IMR-90 (cell line): ENCODE data around the gene SREBF2. TPM values are rescaled to one million over a fixed set of nuclear protein-coding genes. Genes with fewer than 3 reads are reported as not detected.

ENCODE experiments used
- ATAC-seq: fragments of 200-7000 bp; cut with Tn5 transposase; 2 replicates; pipeline ENCODE4 v1.9.1; 2020; ENCODE audit warnings: low read depth, mild to moderate bottlenecking, moderate library complexity
- BruUV-seq: library from RNA; stranded (reverse); fragments of 400-500 nt; replicated peaks from 2 replicates; lab custom pipeline; 2021; lab: Mats Ljungman, UMichigan
- CTCF ChIA-PET: fragments of 300-600 bp; formaldehyde crosslinking; extraction: SDS; loops from one replicate; lab custom pipeline; 2021; ENCODE audit warnings: antibody characterized with exemption; lab: Yijun Ruan, JAX
- POLR2A ChIA-PET: fragments of 300-600 bp; sonication (Branson Sonifier 250); formaldehyde crosslinking; loops from one replicate; lab custom pipeline; 2022; ENCODE audit warnings: antibody characterized with exemption; ENCODE audit not compliant: unreplicated experiment; lab: Charles Lee
- DNase-seq: peaks from one replicate; pipeline ENCODE4 v3.0.0; 2013
- H2AFZ ChIP-seq: replicated peaks from 2 replicates; pipeline ENCODE3; 2013; ENCODE audit warnings: low read length, mild to moderate bottlenecking; ENCODE audit not compliant: poor library complexity
- H2AK5ac ChIP-seq: 2 replicates; pipeline ENCODE4 v1.6.1; 2013; ENCODE audit warnings: low read depth, low read length, inconsistent platforms
- H2AK9ac ChIP-seq: replicated peaks from 2 replicates; pipeline ENCODE3; 2013; ENCODE audit warnings: mild to moderate bottlenecking, low read depth, low read length, moderate library complexity; ENCODE audit not compliant: poor library complexity
- H2BK120ac ChIP-seq: 2 replicates; pipeline ENCODE4 v1.6.1; 2013; ENCODE audit warnings: low read depth, low read length, inconsistent platforms
- H2BK15ac ChIP-seq: 3 replicates; pipeline ENCODE4 v1.6.1; 2013; ENCODE audit warnings: low read depth, low read length, inconsistent platforms
- H2BK20ac ChIP-seq: 2 replicates; pipeline ENCODE4 v1.6.1; 2013; ENCODE audit warnings: low read depth, mild to moderate bottlenecking, inconsistent platforms, low read length, moderate library complexity
- H2BK5ac ChIP-seq: 2 replicates; pipeline ENCODE4 v1.6.1; 2013; ENCODE audit warnings: mild to moderate bottlenecking, low read depth, low read length, inconsistent platforms; ENCODE audit not compliant: poor library complexity, severe bottlenecking
- H3K14ac ChIP-seq: replicated peaks from 2 replicates; pipeline ENCODE4 v1.6.1; 2013; ENCODE audit warnings: low read depth, low read length, inconsistent platforms
- H3K18ac ChIP-seq: 2 replicates; pipeline ENCODE4 v1.6.1; 2013; ENCODE audit warnings: low read depth, low read length, control low read depth
- H3K23ac ChIP-seq: 2 replicates; pipeline ENCODE4 v1.6.1; 2013; ENCODE audit warnings: low read depth, low read length, inconsistent platforms
- H3K27ac ChIP-seq: 2 replicates; pipeline ENCODE4 v1.5.1; 2013; ENCODE audit warnings: mild to moderate bottlenecking, control low read depth, low read length; ENCODE audit not compliant: insufficient read depth
- H3K27me3 ChIP-seq: 2 replicates; pipeline ENCODE4 v1.6.1; 2013; ENCODE audit warnings: low read length; ENCODE audit not compliant: control insufficient read depth, insufficient read depth
- H3K36me3 ChIP-seq: 2 replicates; pipeline ENCODE4 v1.6.1; 2013; ENCODE audit warnings: low read length, mixed read lengths; ENCODE audit not compliant: control insufficient read depth, insufficient read depth
- H3K4ac ChIP-seq: 2 replicates; pipeline ENCODE4 v1.6.1; 2013; ENCODE audit warnings: low read depth, low read length, inconsistent platforms
- H3K4me1 ChIP-seq: 2 replicates; pipeline ENCODE4 v1.6.1; 2013; ENCODE audit warnings: low read length, mixed read lengths; ENCODE audit not compliant: control insufficient read depth, insufficient read depth
- H3K4me2 ChIP-seq: 2 replicates; pipeline ENCODE4 v1.6.1; 2013; ENCODE audit warnings: low read depth, mild to moderate bottlenecking, control low read depth, low read length, moderate library complexity
- H3K4me3 ChIP-seq: 2 replicates; pipeline ENCODE4 v1.5.1; 2013; ENCODE audit warnings: low read depth, mild to moderate bottlenecking, control low read depth, low read length, moderate library complexity; ENCODE audit not compliant: insufficient read depth
- H3K56ac ChIP-seq: 2 replicates; pipeline ENCODE4 v1.6.1; 2013; ENCODE audit warnings: low read length, inconsistent platforms; ENCODE audit not compliant: insufficient read depth; ENCODE audit errors: extremely low read depth
- H3K79me1 ChIP-seq, 2 experiments: 2 replicates each; pipeline ENCODE4 v1.6.1; 2013; ENCODE audit warnings: low read length in 2 of 2, inconsistent platforms in 1 of 2, low read depth in 1 of 2
- H3K9ac ChIP-seq: 2 replicates; pipeline ENCODE4 v1.6.1; 2013; ENCODE audit warnings: low read depth, low read length, control low read depth
- H3K9me1 ChIP-seq: 2 replicates; pipeline ENCODE4 v1.6.1; 2013; ENCODE audit warnings: low read length, inconsistent platforms; ENCODE audit not compliant: insufficient read depth
- H3K9me3 ChIP-seq: 2 replicates; pipeline ENCODE4 v1.6.1; 2013; ENCODE audit warnings: low read length; ENCODE audit not compliant: control insufficient read depth, insufficient read depth
- H4K20me1 ChIP-seq: 2 replicates; pipeline ENCODE4 v1.6.1; 2013; ENCODE audit warnings: low read length, inconsistent platforms; ENCODE audit not compliant: insufficient read depth
- H4K5ac ChIP-seq: 2 replicates; pipeline ENCODE4 v1.6.1; 2013; ENCODE audit warnings: mild to moderate bottlenecking, low read depth, low read length, control low read depth
- H4K8ac ChIP-seq, 2 experiments: 2 replicates each; pipeline ENCODE4 v1.6.1; 2013; ENCODE audit warnings: low read depth in 2 of 2, low read length in 2 of 2, control low read depth in 1 of 2, inconsistent platforms in 1 of 2
- H4K91ac ChIP-seq: 2 replicates; pipeline ENCODE4 v1.6.1; 2013; ENCODE audit warnings: low read depth, low read length, inconsistent platforms; ENCODE audit not compliant: insufficient read depth
- CEBPB ChIP-seq: IDR thresholded peaks from 2 replicates; pipeline ENCODE4 v1.6.1; 2012; ENCODE audit warnings: low read depth, low read length, improper control_type of control experiment
- FOS ChIP-seq: fragments of 150-350 bp; IDR thresholded peaks from 2 replicates; pipeline ENCODE4 v1.6.1; 2016; ENCODE audit warnings: low read depth, low read length
- MAFK ChIP-seq: IDR thresholded peaks from 2 replicates; pipeline ENCODE4 v1.6.1; 2012; ENCODE audit warnings: low read depth, low read length, improper control_type of control experiment
- WGBS, 2 experiments: methylation state at CpG; one replicate each; pipeline versions ENCODE4 v1.1.5 to v1.1.7; 2013; ENCODE audit warnings: missing lambda C conversion rate in 2 of 2; ENCODE audit not compliant: insufficient read length in 1 of 2; ENCODE audit errors: extremely low coverage in 2 of 2; 5-methylcytosine and 5-hydroxymethylcytosine counted together
- dilution Hi-C: fragments of 300-500 bp; cut with HindIII; formaldehyde crosslinking; loops from one replicate; pipeline ENCODE4 v1.14.3; 2018; ENCODE audit warnings: low sequenced_read_pairs; ENCODE audit not compliant: unreplicated experiment
- in situ Hi-C: fragments of 300-500 bp; cut with MboI; formaldehyde crosslinking; loops from 3 replicates; pipeline ENCODE4 v1.14.3; 2019; ENCODE audit warnings: low sequenced_read_pairs, inconsistent platforms, mixed read lengths
- intact Hi-C: fragments of 100-400 bp; cut with micrococcal nuclease; formaldehyde crosslinking; loops from 2 replicates; pipeline ENCODE4 v1.10.0; 2022
- polyA plus RNA-seq, 3 experiments: library from polyadenylated mRNA; depleted of rRNA; stranded (reverse); fragments of >200 nt; gene quantifications; 2 replicates each; pipeline ENCODE4 v1.2.3, GENCODE V29; 2012; ENCODE audit warnings: low replicate concordance in 1 of 3
- total RNA-seq: library from RNA; depleted of rRNA; stranded (reverse); fragments of >200 nt; gene quantifications from 2 replicates; pipeline ENCODE4 v1.2.3, GENCODE V29; 2012

The SREBF2 gene
- total and polyA plus RNA-seq, 2 of the 4 experiments (the other 2 are of a cell fraction), result 8.1 to 47.4 TPM

GRCh38 chr22:41888627-41889200, 55.8 kb downstream of the SREBF2 start:
- Histone ChIP-seq H3K27me3 (no peaks in the 10 kb centered on the region), H3K9me3 (no peaks in the 10 kb centered on the region), H3K9ac (no peak overlapping the region), H2BK15ac (no peak overlapping the region), H4K8ac (no peak overlapping the region), H2BK20ac (no peak overlapping the region), H2BK120ac (no peak overlapping the region), H3K9me1 (no peaks in the 10 kb centered on the region; the same call in none of the 2 replicates), H3K4ac (no peak overlapping the region), H4K91ac (no peak overlapping the region), H3K36me3 (peaks cover 36% of the 10 kb centered on the region), H2AFZ (no peak overlapping the region), H3K18ac (no peak overlapping the region), H3K79me1 (0 out of 4 replicates have a peak, but pooled peaks cover 0 to 3% of the 10 kb centered on the region in 2 experiments), H4K5ac (no peak overlapping the region), H3K4me2 (no peak overlapping the region), H2AK5ac (no peak overlapping the region), H3K23ac (no peak overlapping the region; the same call in 1 of the 2 replicates), H3K56ac (no peak overlapping the region), H2BK5ac (no peak overlapping the region), H3K27ac (no peak overlapping the region), H2AK9ac (no peak overlapping the region), H3K4me1 (no peaks in the 10 kb centered on the region; the same call in 1 of the 2 replicates), H3K4me3 (no peak overlapping the region), H3K14ac (no peak overlapping the region), H4K20me1 (no peaks in the 10 kb centered on the region; the same call in 1 of the 2 replicates)
- 53% methylated on average over 2 of the region's 4 CpGs; no CpG with 5 or more reads in 1 of the 2 experiments for WGBS, 2 experiments
- DNase-seq (peak; percentile 58), ATAC-seq (peak; percentile 85)
- CTCF ChIA-PET, result no interaction called here
- in situ Hi-C loops (no loop called here), dilution Hi-C loops (no loop called here), intact Hi-C loops (no loop called here)
- POLR2A ChIA-PET, result no interaction called here
- TF ChIP-seq MAFK (no peak), CEBPB (peak; percentile 35), FOS (0 out of 2 replicates have a peak, but pooled peaks have one; percentile 23)
- no TSS peak for BruUV-seq
